Anterior cingulate cortex (tissue), 58 donors: ENCODE data around the gene PDZD4.
A peak's percentile ranks its signal among the peaks of the same experiment; 100 is the strongest.

Source experiments
- DNase-seq, 58 donors: peaks; one replicate each; lab custom pipeline; 2025; lab: John Stamatoyannopoulos, UW

Gene PDZD4

GRCh38 chrX:153868576-153869472 lies 38.5 kb upstream of the PDZD4 start:
- DNase-seq: no peak

- no peak for DNase-seq
These were observed 37.3 kb upstream of the PDZD4 start for GRCh38 chrX:153867671-153868070.

- no peak for DNase-seq
These were observed 36.8 kb upstream of the PDZD4 start for GRCh38 chrX:153867139-153867538.

GRCh38 chrX:153866302-153867019 lies 36.1 kb upstream of the PDZD4 start:
- peak in 1 of 58 donors; percentile 37 for DNase-seq

- no peak for DNase-seq
These were observed 35.3 kb upstream of the PDZD4 start for GRCh38 chrX:153865685-153866084.

- no peak for DNase-seq
These were observed 34.9 kb upstream of the PDZD4 start for GRCh38 chrX:153865321-153865580.

- DNase-seq: no peak
These were observed 34.4 kb upstream of the PDZD4 start for GRCh38 chrX:153864561-153865320.

- no peak for DNase-seq
These were observed 33.8 kb upstream of the PDZD4 start for GRCh38 chrX:153864101-153864500.

GRCh38 chrX:153863251-153863991 lies 33.1 kb upstream of the PDZD4 start:
- no peak for DNase-seq

GRCh38 chrX:153862369-153863250 lies 32.3 kb upstream of the PDZD4 start:
- no peak for DNase-seq

- DNase-seq: no peak
These were observed 31.5 kb upstream of the PDZD4 start for GRCh38 chrX:153861733-153862310.

- DNase-seq: no peak
These were observed 30.8 kb upstream of the PDZD4 start for GRCh38 chrX:153861151-153861550.

- no peak for DNase-seq
These were observed 27.1 kb upstream of the PDZD4 start for GRCh38 chrX:153857348-153857903.

- DNase-seq: no peak
These were observed 24.4 kb upstream of the PDZD4 start for GRCh38 chrX:153854702-153855101.

- DNase-seq: no peak
These were observed 23.5 kb upstream of the PDZD4 start for GRCh38 chrX:153853902-153854267.

- DNase-seq: no peak
These were observed 23.0 kb upstream of the PDZD4 start for GRCh38 chrX:153853180-153853901.

GRCh38 chrX:153851981-153852380 lies 21.6 kb upstream of the PDZD4 start:
- DNase-seq: no peak

GRCh38 chrX:153848325-153848724 lies 18.0 kb upstream of the PDZD4 start:
- DNase-seq: no peak
